Retinal pigment epithelial cell (primary cell): Measurements from ENCODE around the gene SLC44A1.

Experiments used
- DNase-seq: peaks from one replicate; pipeline ENCODE4 v3.0.0-alpha.2; 2010; ENCODE audit warnings: low read depth
- H3K4me3 ChIP-seq: 2 replicates; pipeline ENCODE4 v1.5.1; 2011; ENCODE audit warnings: mild to moderate bottlenecking, low read length, control low read depth, moderate library complexity
- TF ChIP-seq, protein P1 (sequence below): conservative IDR thresholded peaks from 2 replicates; pipeline ENCODE4 v1.5.1; 2011; ENCODE audit warnings: low read depth, low read length, control low read depth, inconsistent platforms

The SLC44A1 gene

DNA sequence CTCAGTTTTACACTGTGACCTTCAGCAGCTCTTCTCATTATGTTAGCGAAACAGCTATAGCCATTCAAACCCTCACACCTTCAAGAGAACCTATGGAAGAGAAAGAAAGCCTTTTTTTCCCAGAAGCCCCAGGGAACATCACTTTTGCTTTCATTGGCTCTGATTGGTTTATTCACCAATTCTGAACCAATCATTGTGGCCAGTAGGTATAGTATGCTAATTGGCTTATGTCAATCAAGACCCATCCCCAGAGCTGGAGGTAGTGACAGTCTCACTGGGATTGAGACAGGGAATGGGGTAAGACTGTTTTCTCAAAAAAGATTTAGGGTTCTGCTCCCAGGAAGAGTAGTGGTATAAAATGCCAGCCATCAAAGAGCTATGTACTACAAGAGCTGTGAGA, 129.3 kb downstream of the SLC44A1 start:
- TF ChIP-seq, protein P1, sequence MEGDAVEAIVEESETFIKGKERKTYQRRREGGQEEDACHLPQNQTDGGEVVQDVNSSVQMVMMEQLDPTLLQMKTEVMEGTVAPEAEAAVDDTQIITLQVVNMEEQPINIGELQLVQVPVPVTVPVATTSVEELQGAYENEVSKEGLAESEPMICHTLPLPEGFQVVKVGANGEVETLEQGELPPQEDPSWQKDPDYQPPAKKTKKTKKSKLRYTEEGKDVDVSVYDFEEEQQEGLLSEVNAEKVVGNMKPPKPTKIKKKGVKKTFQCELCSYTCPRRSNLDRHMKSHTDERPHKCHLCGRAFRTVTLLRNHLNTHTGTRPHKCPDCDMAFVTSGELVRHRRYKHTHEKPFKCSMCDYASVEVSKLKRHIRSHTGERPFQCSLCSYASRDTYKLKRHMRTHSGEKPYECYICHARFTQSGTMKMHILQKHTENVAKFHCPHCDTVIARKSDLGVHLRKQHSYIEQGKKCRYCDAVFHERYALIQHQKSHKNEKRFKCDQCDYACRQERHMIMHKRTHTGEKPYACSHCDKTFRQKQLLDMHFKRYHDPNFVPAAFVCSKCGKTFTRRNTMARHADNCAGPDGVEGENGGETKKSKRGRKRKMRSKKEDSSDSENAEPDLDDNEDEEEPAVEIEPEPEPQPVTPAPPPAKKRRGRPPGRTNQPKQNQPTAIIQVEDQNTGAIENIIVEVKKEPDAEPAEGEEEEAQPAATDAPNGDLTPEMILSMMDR, result no peak
- DNase-seq, result no peak
- H3K4me3 ChIP-seq, result no peak overlapping the region

DNA sequence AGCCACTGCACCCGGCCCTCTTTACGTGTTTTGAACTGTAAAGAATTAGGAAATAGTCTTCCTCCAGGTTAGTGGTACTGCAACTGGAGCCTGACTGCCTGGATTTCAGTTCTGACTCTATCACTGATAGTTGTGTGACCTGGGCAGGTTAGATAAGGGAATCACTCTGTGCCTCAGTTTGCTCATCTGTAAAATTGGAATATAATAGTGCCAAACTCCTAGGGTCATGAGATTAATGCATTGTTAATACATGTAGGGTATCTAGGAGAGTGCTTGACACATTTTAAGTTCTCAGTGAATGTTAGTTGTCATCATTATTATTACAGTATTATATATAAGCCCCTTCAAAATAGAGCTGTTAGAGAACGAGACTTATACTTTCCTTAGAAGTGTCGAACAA, 130.9 kb downstream of the SLC44A1 start:
- no peak overlapping the region for H3K4me3 ChIP-seq
- no peak for DNase-seq
- TF ChIP-seq, protein P1, result no peak

DNA sequence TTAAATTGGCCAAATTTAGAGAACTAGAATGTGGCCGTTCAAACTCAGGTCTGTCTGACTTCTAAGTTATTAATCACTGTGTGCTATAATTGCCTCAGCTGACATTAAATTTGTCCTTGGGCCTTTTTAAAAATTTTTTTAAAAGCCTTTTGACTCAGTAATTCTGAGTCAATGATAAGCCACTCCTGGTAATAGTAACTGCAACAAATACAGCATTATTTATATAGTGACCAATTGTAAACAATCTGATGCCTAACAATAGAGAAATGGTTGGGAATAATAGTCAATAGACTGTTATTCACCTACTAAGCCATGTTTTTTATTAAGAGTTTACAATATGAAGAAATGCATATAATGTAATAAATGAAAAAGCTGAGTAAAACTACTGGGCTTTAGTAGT, 132.4 kb downstream of the SLC44A1 start:
- no peak overlapping the region for H3K4me3 ChIP-seq
- no peak for DNase-seq
- TF ChIP-seq, protein P1, result no peak

DNA sequence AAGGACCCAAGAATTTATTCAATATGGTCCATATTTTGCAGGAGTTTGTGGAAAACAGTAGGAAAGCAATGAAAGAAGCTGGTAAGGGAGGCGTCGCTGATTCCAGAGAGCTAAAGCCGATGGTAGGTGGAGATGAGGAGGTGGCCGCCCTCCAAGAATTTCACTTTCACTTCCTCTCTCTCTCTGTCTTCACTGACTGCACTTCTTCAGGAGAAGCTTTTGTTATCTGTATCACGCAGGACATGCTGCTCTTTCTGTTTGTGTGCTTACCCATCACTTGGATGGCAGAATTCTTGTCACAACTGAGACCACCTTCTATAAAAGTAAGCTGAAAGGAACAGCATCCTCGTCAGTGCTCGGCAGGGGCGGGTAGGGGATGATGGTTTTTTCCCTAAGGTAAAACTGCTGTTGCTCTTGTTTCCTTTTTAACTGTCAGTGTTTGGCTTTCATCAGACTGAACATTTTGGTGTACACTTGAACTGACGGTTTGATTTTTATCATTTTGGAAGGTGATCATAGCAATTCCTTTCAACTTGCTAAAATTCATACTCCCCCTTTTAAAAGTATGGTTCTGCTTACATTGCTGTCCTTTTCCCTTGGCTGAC, 141.0 kb downstream of the SLC44A1 start:
- TF ChIP-seq, protein P1, result no peak
- DNase-seq, result no peak
- no peak overlapping the region for H3K4me3 ChIP-seq

DNA sequence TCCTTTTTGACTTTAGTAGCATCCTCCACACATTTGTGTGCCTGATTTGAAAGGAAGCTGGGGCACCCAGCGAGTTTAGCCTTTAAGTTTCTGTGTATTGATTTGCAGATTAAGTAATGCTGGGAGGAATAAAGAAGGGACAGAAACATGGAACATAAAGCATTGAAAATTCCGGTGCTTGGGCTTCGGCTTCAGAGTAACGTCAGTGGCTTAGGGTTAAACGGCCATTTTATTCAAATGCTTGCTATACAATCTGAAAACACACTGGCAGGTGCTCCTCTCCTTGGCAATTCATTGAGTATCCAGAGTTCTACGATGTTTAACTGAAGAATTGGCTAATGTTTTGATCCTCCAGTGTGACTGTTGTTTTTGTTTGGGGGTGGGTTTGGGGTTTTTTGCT, 145.3 kb downstream of the SLC44A1 start:
- DNase-seq, result no peak
- TF ChIP-seq, protein P1, result no peak

DNA sequence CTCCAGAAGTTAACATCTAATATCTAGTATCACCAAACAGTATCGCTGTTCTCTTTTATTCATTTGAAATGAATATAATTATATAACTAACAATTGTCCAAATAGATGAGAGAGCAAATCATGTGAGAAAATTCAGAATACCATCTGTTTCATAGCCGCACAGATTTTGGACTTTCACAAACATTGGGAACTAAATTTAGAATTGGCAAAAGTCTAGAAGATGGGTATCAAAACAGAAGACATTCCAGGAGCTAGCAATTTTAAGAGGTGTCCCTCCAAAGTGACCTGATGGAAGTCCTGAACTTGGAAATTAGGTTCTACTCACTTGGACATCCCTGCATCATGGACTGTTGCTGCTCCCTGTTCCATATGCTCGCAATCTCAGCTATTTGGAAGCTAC, 146.4 kb downstream of the SLC44A1 start:
- H3K4me3 ChIP-seq, result no peak overlapping the region
- TF ChIP-seq, protein P1, result no peak
- no peak for DNase-seq

More for the DNA sequence above, 145.3 kb downstream of the SLC44A1 start:
- H3K4me3 ChIP-seq, result no peak overlapping the region

DNA sequence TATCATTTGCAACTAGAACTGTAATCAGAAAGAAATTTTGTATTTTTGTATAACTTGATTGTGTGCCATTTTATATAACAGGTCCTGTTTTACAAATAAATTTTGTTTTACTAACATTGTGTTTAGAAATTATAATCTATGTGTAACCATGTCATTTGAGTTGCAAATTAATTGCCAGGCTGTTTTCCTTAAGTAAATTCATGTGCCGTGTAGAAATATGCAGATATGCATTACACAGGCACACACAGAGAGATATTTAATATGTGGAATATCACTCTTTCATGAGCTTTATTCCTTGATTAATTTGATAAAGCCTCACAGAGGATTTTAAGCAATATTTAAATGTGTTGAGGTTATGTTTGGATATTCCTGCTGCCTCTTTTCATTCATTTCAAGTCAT, 146.8 kb downstream of the SLC44A1 start:
- no peak overlapping the region for H3K4me3 ChIP-seq
- no peak for DNase-seq
- TF ChIP-seq, protein P1, result no peak
